ENCODE results near the gene FAM110A.

DNA sequence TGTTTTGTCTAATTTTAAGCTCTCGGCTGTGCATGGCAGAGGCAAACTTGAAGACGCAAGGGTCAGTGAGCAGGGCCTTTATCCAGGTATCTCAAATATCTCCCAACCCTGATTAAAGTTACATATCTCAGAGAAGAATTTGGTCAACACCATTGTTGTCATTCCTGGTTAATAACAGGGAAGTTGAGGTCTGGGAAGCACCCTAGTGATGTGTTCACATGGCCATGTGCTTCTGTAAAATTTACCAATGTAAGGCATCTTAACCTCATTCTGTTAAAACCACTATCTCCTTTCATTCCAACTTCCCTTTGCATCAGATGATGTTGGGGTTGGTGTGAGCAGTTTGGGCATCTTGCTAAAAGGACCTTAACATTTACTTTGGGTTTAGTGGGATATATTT is 4.0 kb upstream of the FAM110A start:
- TF ChIP-seq, protein P1, sequence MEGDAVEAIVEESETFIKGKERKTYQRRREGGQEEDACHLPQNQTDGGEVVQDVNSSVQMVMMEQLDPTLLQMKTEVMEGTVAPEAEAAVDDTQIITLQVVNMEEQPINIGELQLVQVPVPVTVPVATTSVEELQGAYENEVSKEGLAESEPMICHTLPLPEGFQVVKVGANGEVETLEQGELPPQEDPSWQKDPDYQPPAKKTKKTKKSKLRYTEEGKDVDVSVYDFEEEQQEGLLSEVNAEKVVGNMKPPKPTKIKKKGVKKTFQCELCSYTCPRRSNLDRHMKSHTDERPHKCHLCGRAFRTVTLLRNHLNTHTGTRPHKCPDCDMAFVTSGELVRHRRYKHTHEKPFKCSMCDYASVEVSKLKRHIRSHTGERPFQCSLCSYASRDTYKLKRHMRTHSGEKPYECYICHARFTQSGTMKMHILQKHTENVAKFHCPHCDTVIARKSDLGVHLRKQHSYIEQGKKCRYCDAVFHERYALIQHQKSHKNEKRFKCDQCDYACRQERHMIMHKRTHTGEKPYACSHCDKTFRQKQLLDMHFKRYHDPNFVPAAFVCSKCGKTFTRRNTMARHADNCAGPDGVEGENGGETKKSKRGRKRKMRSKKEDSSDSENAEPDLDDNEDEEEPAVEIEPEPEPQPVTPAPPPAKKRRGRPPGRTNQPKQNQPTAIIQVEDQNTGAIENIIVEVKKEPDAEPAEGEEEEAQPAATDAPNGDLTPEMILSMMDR (IDR thresholded peaks at IDR 0.05), result no peak
- TF ChIP-seq POLR2A (IDR thresholded peaks at IDR 0.05), result no peak
